H1 (cell line): Measurements from ENCODE around the gene ST13. TPM values are rescaled to one million over a fixed set of nuclear protein-coding genes. Genes with fewer than 3 reads are reported as not detected.

Experiments used
- CTCF ChIA-PET: fragments of 300-600 bp; sonication (Branson Sonifier 250); formaldehyde crosslinking; loops from one replicate; lab custom pipeline; 2021; ENCODE audit not compliant: partially characterized antibody; lab: Charles Lee
- POLR2A ChIA-PET: fragments of 300-600 bp; sonication (Branson Sonifier 250); formaldehyde crosslinking; loops from one replicate; lab custom pipeline; 2021; ENCODE audit warnings: inconsistent platforms; ENCODE audit not compliant: partially characterized antibody; lab: Charles Lee
- DNase-seq, 2 experiments: peaks; one replicate each; pipeline versions ENCODE4 v3.0.0 to v3.0.0-alpha.2; 2010 to 2022; ENCODE audit warnings: low spot score in 2 of 2, low read depth in 1 of 2, mixed read lengths in 1 of 2
- FAIRE-seq: peaks from 2 replicates; lab custom pipeline; 2011; peaks lifted over from hg19 to GRCh38; lab: Jason Lieb, UNC
- H2AFZ ChIP-seq: 2 replicates; pipeline ENCODE4 v1.8.1; 2012; ENCODE audit warnings: low read length, inconsistent platforms
- H2AK5ac ChIP-seq: 2 replicates; pipeline ENCODE4 v1.6.1; 2013; ENCODE audit warnings: low read depth, low read length
- H2BK120ac ChIP-seq: replicated peaks from 2 replicates; pipeline ENCODE3; 2013; ENCODE audit warnings: low read depth, low read length, inconsistent platforms
- H2BK12ac ChIP-seq: 2 replicates; pipeline ENCODE4 v1.6.1; 2013; ENCODE audit warnings: low read depth, low read length
- H2BK15ac ChIP-seq: 2 replicates; pipeline ENCODE4 v1.6.1; 2013; ENCODE audit warnings: low read length
- H2BK20ac ChIP-seq: 2 replicates; pipeline ENCODE4 v1.6.1; 2013; ENCODE audit warnings: low read length
- H2BK5ac ChIP-seq: 2 replicates; pipeline ENCODE4 v1.6.1; 2013; ENCODE audit warnings: low read depth, low read length
- H3K14ac ChIP-seq: 2 replicates; pipeline ENCODE4 v1.6.1; 2013; ENCODE audit warnings: inconsistent platforms; ENCODE audit not compliant: insufficient read length
- H3K18ac ChIP-seq: 2 replicates; pipeline ENCODE4 v1.6.1; 2013; ENCODE audit warnings: low read length; ENCODE audit errors: extremely low read depth
- H3K23ac ChIP-seq: 2 replicates; pipeline ENCODE4 v1.6.1; 2013; ENCODE audit warnings: inconsistent platforms; ENCODE audit not compliant: insufficient read length
- H3K23me2 ChIP-seq: 2 replicates; pipeline ENCODE4 v1.6.1; 2013; ENCODE audit warnings: low read depth, low read length
- H3K27ac ChIP-seq: 2 replicates; pipeline ENCODE4 v1.6.1; 2011; ENCODE audit warnings: low read depth, low read length, inconsistent platforms
- H3K27me3 ChIP-seq, 4 experiments: replicated peaks in 1 of 4; 1 replicate in 1 of 4; 2 replicates in 3 of 4; pipeline versions ENCODE4 v1.6.1 to v1.8.1; 2011 to 2013; ENCODE audit warnings: low read length in 3 of 4, mild to moderate bottlenecking in 3 of 4, inconsistent platforms in 2 of 4, mixed read lengths in 2 of 4, moderate library complexity in 1 of 4; ENCODE audit not compliant: control insufficient read depth in 3 of 4, insufficient read depth in 3 of 4; ENCODE audit errors: extremely low read depth in 1 of 4
- H3K36me3 ChIP-seq, 4 experiments: 2 replicates each; pipeline versions ENCODE4 v1.6.1 to v1.8.1; 2011 to 2013; ENCODE audit warnings: mild to moderate bottlenecking in 4 of 4, low read length in 3 of 4, moderate library complexity in 2 of 4, control low read depth in 1 of 4, inconsistent platforms in 1 of 4; ENCODE audit not compliant: insufficient read depth in 4 of 4, control insufficient read depth in 2 of 4
- H3K4ac ChIP-seq: replicated peaks from 2 replicates; pipeline ENCODE3; 2013; ENCODE audit warnings: low read length, low read depth, mixed read lengths, inconsistent platforms; ENCODE audit not compliant: insufficient read length
- H3K4me1 ChIP-seq, 4 experiments: replicated peaks in 1 of 4; 1 replicate in 1 of 4; 2 replicates in 3 of 4; pipeline versions ENCODE4 v1.6.1 to v1.8.1; 2011 to 2013; ENCODE audit warnings: low read length in 3 of 4, inconsistent platforms in 2 of 4, mixed read lengths in 1 of 4; ENCODE audit not compliant: insufficient read depth in 4 of 4, control insufficient read depth in 3 of 4
- H3K4me2 ChIP-seq, 2 experiments: 2 replicates each; pipeline versions ENCODE4 v1.6.1 to v1.8.1; 2011 to 2013; ENCODE audit warnings: low read depth in 2 of 2, low read length in 2 of 2, control low read depth in 1 of 2, inconsistent platforms in 1 of 2, mild to moderate bottlenecking in 1 of 2; ENCODE audit not compliant: insufficient read depth in 1 of 2
- H3K4me3 ChIP-seq, 4 experiments: fragments of 200-600, 300-600 bp in 1 of 4; sonication (generic), shearing (Covaris generic), sonication (Bioruptor Twin) in 1 of 4; 2 replicates each; pipeline versions ENCODE4 v1.5.1 to v1.8.1; 2011 to 2016; ENCODE audit warnings: low read length in 4 of 4, low read depth in 3 of 4, control low read depth in 2 of 4, inconsistent platforms in 2 of 4, mild to moderate bottlenecking in 2 of 4, mixed read lengths in 1 of 4, moderate library complexity in 1 of 4; ENCODE audit not compliant: insufficient read depth in 2 of 4; ENCODE audit errors: extremely low read depth in 1 of 4
- H3K56ac ChIP-seq: replicated peaks from 2 replicates; pipeline ENCODE3; 2013; ENCODE audit warnings: low read depth, mild to moderate bottlenecking, mixed read lengths, low read length, inconsistent platforms; ENCODE audit not compliant: insufficient read length
- H3K79me1 ChIP-seq: 2 replicates; pipeline ENCODE4 v1.6.1; 2013; ENCODE audit warnings: low read depth, low read length, control low read depth
- H3K79me2 ChIP-seq, 2 experiments: 2 replicates each; pipeline versions ENCODE4 v1.6.1 to v1.8.1; 2012 to 2013; ENCODE audit warnings: low read length in 2 of 2, mild to moderate bottlenecking in 2 of 2, inconsistent platforms in 1 of 2; ENCODE audit not compliant: insufficient read depth in 2 of 2, control insufficient read depth in 1 of 2
- H3K9ac ChIP-seq, 4 experiments: replicated peaks in 1 of 4; 1 replicate in 1 of 4; 2 replicates in 3 of 4; pipeline versions ENCODE4 v1.6.1 to v1.8.1; 2011 to 2013; ENCODE audit warnings: low read depth in 3 of 4, low read length in 3 of 4, control low read depth in 2 of 4, mild to moderate bottlenecking in 2 of 4, moderate library complexity in 2 of 4, inconsistent platforms in 1 of 4; ENCODE audit errors: extremely low read depth in 1 of 4
- H3K9me3 ChIP-seq, 2 experiments: 2 replicates each; pipeline versions ENCODE4 v1.6.1 to v1.8.1; 2012 to 2013; ENCODE audit warnings: mild to moderate bottlenecking in 2 of 2, moderate library complexity in 2 of 2, control low read depth in 1 of 2, inconsistent platforms in 1 of 2, low read depth in 1 of 2, low read length in 1 of 2, mixed read lengths in 1 of 2; ENCODE audit not compliant: insufficient read depth in 2 of 2
- H4K20me1 ChIP-seq, 2 experiments: replicated peaks in 1 of 2; 2 replicates each; pipeline versions ENCODE3 to v1.8.1; 2011 to 2013; ENCODE audit warnings: inconsistent platforms in 2 of 2, low read length in 2 of 2, mild to moderate bottlenecking in 1 of 2; ENCODE audit not compliant: insufficient read depth in 2 of 2, control insufficient read depth in 1 of 2
- H4K5ac ChIP-seq: 2 replicates; pipeline ENCODE4 v1.6.1; 2013; ENCODE audit warnings: low read length, low read depth, mixed read lengths, inconsistent platforms; ENCODE audit not compliant: insufficient read length
- H4K8ac ChIP-seq: 2 replicates; pipeline ENCODE4 v1.8.0; 2013; ENCODE audit warnings: mild to moderate bottlenecking, moderate library complexity, low read length, inconsistent platforms; ENCODE audit not compliant: insufficient read depth; ENCODE audit errors: extremely low read depth
- H4K91ac ChIP-seq: replicated peaks from 2 replicates; pipeline ENCODE3; 2013; ENCODE audit warnings: low read length, mixed read lengths, inconsistent platforms; ENCODE audit not compliant: insufficient read length
- CBX5 ChIP-seq: fragments of 300-800, 300-1000 bp; sonication (generic); IDR thresholded peaks from 2 replicates; pipeline ENCODE4 v1.7.1; 2016; ENCODE audit warnings: antibody characterized with exemption, low read length, low read depth
- CBX8 ChIP-seq: fragments of 300-800, 300-1000 bp; sonication (generic); IDR thresholded peaks from 2 replicates; pipeline ENCODE4 v1.7.1; 2016; ENCODE audit warnings: low read depth, low read length, borderline replicate concordance
- JUND ChIP-seq: IDR thresholded peaks from 2 replicates; pipeline ENCODE4 v1.6.1; 2011; ENCODE audit warnings: mild to moderate bottlenecking, improper control_type of control experiment, low read length
- MAFK ChIP-seq: IDR thresholded peaks from 2 replicates; pipeline ENCODE4 v1.6.1; 2012; ENCODE audit warnings: low read depth, mild to moderate bottlenecking, improper control_type of control experiment, low read length
- PHF8 ChIP-seq: fragments of 200-600 bp; sonication (generic); conservative IDR thresholded peaks from 2 replicates; pipeline ENCODE4 v1.7.1; 2012; ENCODE audit warnings: low read depth, mild to moderate bottlenecking, inconsistent platforms, low read length, moderate library complexity
- RAD21 ChIP-seq, 2 experiments: IDR thresholded peaks in 1 of 2; conservative IDR thresholded peaks in 1 of 2; 2 replicates each; pipeline ENCODE4 v1.6.1; 2011; ENCODE audit warnings: low read depth in 2 of 2, low read length in 2 of 2, improper control_type of control experiment in 1 of 2, inconsistent platforms in 1 of 2, mild to moderate bottlenecking in 1 of 2, moderate library complexity in 1 of 2
- RFX5 ChIP-seq: IDR thresholded peaks from 2 replicates; pipeline ENCODE4 v1.6.1; 2011; ENCODE audit warnings: low read depth, low read length, improper control_type of control experiment, borderline replicate concordance
- SAP30 ChIP-seq: fragments of 300-600 bp; sonication (generic); IDR thresholded peaks from 2 replicates; pipeline ENCODE4 v1.7.1; 2012; ENCODE audit warnings: low read length, moderate library complexity, mild to moderate bottlenecking, inconsistent platforms; ENCODE audit not compliant: insufficient read depth, insufficient replicate concordance
- SIX5 ChIP-seq: IDR thresholded peaks from 2 replicates; pipeline ENCODE4 v1.6.1; 2011; ENCODE audit warnings: mild to moderate bottlenecking, low read depth, low read length
- SP1 ChIP-seq: IDR thresholded peaks from 2 replicates; pipeline ENCODE4 v1.6.1; 2011; ENCODE audit warnings: low read depth, low read length
- SP4 ChIP-seq: IDR thresholded peaks from 2 replicates; pipeline ENCODE4 v1.6.1; 2012; ENCODE audit warnings: low read length, inconsistent platforms
- TBP ChIP-seq: IDR thresholded peaks from 2 replicates; pipeline ENCODE4 v1.6.1; 2011; ENCODE audit warnings: low read depth, low read length, improper control_type of control experiment
- ZNF274 ChIP-seq: IDR thresholded peaks from 2 replicates; pipeline ENCODE4 v1.7.0; 2012; ENCODE audit warnings: low read length, borderline replicate concordance; ENCODE audit errors: extremely low read depth
- WGBS, 2 experiments: shearing (Covaris generic) in 1 of 2; methylation state at CpG; one replicate each; pipeline versions ENCODE4 v1.1.6 to v1.1.7; 2013 to 2015; ENCODE audit warnings: low lambda C conversion rate in 2 of 2, mixed read lengths in 2 of 2, inconsistent platforms in 1 of 2, low coverage in 1 of 2, missing lambda C conversion rate in 1 of 2; ENCODE audit not compliant: insufficient replicate concordance in 2 of 2, insufficient coverage in 1 of 2, insufficient read length in 1 of 2; ENCODE audit errors: extremely low coverage in 1 of 2, missing lambda C conversion rate in 1 of 2; 5-methylcytosine and 5-hydroxymethylcytosine counted together
- polyA plus RNA-seq, 7 experiments: library from polyadenylated mRNA; depleted of rRNA in 3 of 7; stranded (reverse) in 5 of 7; unstranded in 2 of 7; fragments of >200 nt in 5 of 7; fragments of 200-250 nt in 2 of 7; gene quantifications; 1 replicate in 5 of 7; 2 replicates in 1 of 7; 4 replicates in 1 of 7; pipeline versions ENCODE4 v1.2.1 to v1.2.3, GENCODE V29; 2011 to 2013; ENCODE audit warnings: missing spikeins in 2 of 7, mixed read lengths in 2 of 7
- total RNA-seq: library from RNA; stranded (reverse); fragmentation: NEBNext Ultra II Directional; extraction: Animal tissue kit (Norgen Biotek cat#: 25700); gene quantifications from 2 replicates; pipeline ENCODE4 v1.2.1, GENCODE V29; 2021

ST13 gene
- total and polyA plus RNA-seq, 2 of the 8 experiments (the other 6 are each of a cell fraction or from before 2014, with no cell fraction given) = 52.0 to 305 TPM

- Histone ChIP-seq H3K9me3 (no peaks in the 10 kb centered on the region), H3K27ac (no peak overlapping the region), H3K4me3 (no peak overlapping the region), H3K79me2 (peaks cover 0 to 56% of the 10 kb centered on the region in 2 experiments; a peak in 2 of 4 replicates), H3K18ac (no peak overlapping the region), H4K5ac (no peak overlapping the region), H2BK12ac (no peak overlapping the region), H2AK5ac (no peak overlapping the region), H3K4me1 (no peaks in the 10 kb centered on the region), H3K27me3 (no peaks in the 10 kb centered on the region), H3K4me2 (no peak overlapping the region), H3K79me1 (no peaks in the 10 kb centered on the region), H4K91ac (no peak overlapping the region), H2BK5ac (no peak overlapping the region), H3K9ac (no peak overlapping the region), H2BK120ac (no peak overlapping the region), H3K23ac (no peak overlapping the region), H2BK15ac (no peak overlapping the region), H3K4ac (no peak overlapping the region), H2BK20ac (no peak overlapping the region), H4K20me1 (peaks cover 2 to 3% of the 10 kb centered on the region in 2 experiments), H2AFZ (no peak overlapping the region), H3K36me3 (peaks cover 10 to 86% (median 35%) of the 10 kb centered on the region in 4 experiments), H3K56ac (no peak overlapping the region), H3K14ac (no peak overlapping the region), H4K8ac (no peak overlapping the region), H3K23me2 (no peaks in the 10 kb centered on the region)
- 91% methylated on average over 3 of the region's 3 CpGs; no CpG with 5 or more reads in 1 of the 2 experiments for WGBS, 2 experiments
- TF ChIP-seq CBX8 (no peak), SAP30 (no peak), JUND (no peak), ZNF274 (no peak), RAD21 (IDR thresholded peaks at IDR 0.05 in 1 of 2, conservative IDR thresholded peaks at IDR 0.05 in 1 of 2; ENCODE audit: low read depth in 2 of 2, low read length in 2 of 2) (no peak), PHF8 (no peak), CBX5 (no peak), SIX5 (no peak), RFX5 (no peak), SP1 (no peak), TBP (no peak), MAFK (no peak), SP4 (no peak)
- FAIRE-seq (no peak), DNase-seq (no peak)
- ChIA-PET POLR2A (no interaction called here), CTCF (no interaction called here)
Observed at GRCh38 chr22:40844951-40845350, 11.5 kb downstream of the ST13 start.
